Umbilical cord (tissue), 2 donors: ENCODE measurements around the gene GPS1. TPM values are rescaled to one million over a fixed set of nuclear protein-coding genes. Genes with fewer than 3 reads are reported as not detected.
A peak's percentile ranks its signal among the peaks of the same experiment; 100 is the strongest.

Experiments used
- DNase-seq: peaks from one replicate; pipeline ENCODE4 v3.0.0-alpha.2; 2015; ENCODE audit warnings: low spot score
- total RNA-seq: library from RNA; depleted of rRNA; stranded (reverse); fragments of >200 nt; gene quantifications from one replicate; pipeline ENCODE4 v1.2.3, GENCODE V29; 2014; ENCODE audit warnings: low replicate concordance; ENCODE audit not compliant: insufficient read depth

GPS1 gene
- total RNA-seq, 1 donor from 2014 or later, result 39.7 TPM

GRCh38 chr17:82058230-82058854 is 6.6 kb downstream of the GPS1 start:
- no peak for DNase-seq

GRCh38 chr17:82058855-82059249 is 7.2 kb downstream of the GPS1 start:
- DNase-seq, result no peak

GRCh38 chr17:82059272-82060000 is 7.7 kb downstream of the GPS1 start:
- DNase-seq, result no peak

- no peak for DNase-seq
Measured at GRCh38 chr17:82060001-82060380, 8.3 kb downstream of the GPS1 start.

- no peak for DNase-seq
Measured at GRCh38 chr17:82060614-82061013, 8.9 kb downstream of the GPS1 start.

- no peak for DNase-seq
Measured at GRCh38 chr17:82061047-82061925, 9.6 kb downstream of the GPS1 start.

- no peak for DNase-seq
Measured at GRCh38 chr17:82062076-82062983, 10.6 kb downstream of the GPS1 start.

GRCh38 chr17:82062984-82063368 is 11.3 kb downstream of the GPS1 start:
- DNase-seq, result no peak

- DNase-seq, result no peak
Measured at GRCh38 chr17:82063424-82064415, 12.0 kb downstream of the GPS1 start.

GRCh38 chr17:82064433-82065192 is 12.9 kb downstream of the GPS1 start:
- DNase-seq, result no peak

- DNase-seq, result no peak
Measured at GRCh38 chr17:82065193-82065637, 13.5 kb downstream of the GPS1 start.

GRCh38 chr17:82065638-82066303 is 14.1 kb downstream of the GPS1 start, which contains the start of gene DUS1L:
TSS of gene DUS1L (minus strand) at chr17:82065804. CDS start at chr17:82065059, 745 bp downstream.
- DNase-seq, result peak; percentile 25

- no peak for DNase-seq
Measured at GRCh38 chr17:82070611-82071010, 18.9 kb downstream of the GPS1 start.

GRCh38 chr17:82072827-82073226 is 21.1 kb downstream of the GPS1 start:
- no peak for DNase-seq

- DNase-seq, result no peak
Measured at GRCh38 chr17:82073446-82073845, 21.7 kb downstream of the GPS1 start.

GRCh38 chr17:82076018-82076784 is 24.5 kb downstream of the GPS1 start:
- no peak for DNase-seq

GRCh38 chr17:82076785-82077591 is 25.3 kb downstream of the GPS1 start:
- DNase-seq, result no peak
